H1 (cell line): ENCODE data around the gene CDHR2. TPM values are rescaled to one million over a fixed set of nuclear protein-coding genes. Genes with fewer than 3 reads are reported as not detected.

Experiments used
- CTCF ChIA-PET: fragments of 300-600 bp; sonication (Branson Sonifier 250); formaldehyde crosslinking; loops from one replicate; lab custom pipeline; 2021; ENCODE audit not compliant: partially characterized antibody; lab: Charles Lee
- POLR2A ChIA-PET: fragments of 300-600 bp; sonication (Branson Sonifier 250); formaldehyde crosslinking; loops from one replicate; lab custom pipeline; 2021; ENCODE audit warnings: inconsistent platforms; ENCODE audit not compliant: partially characterized antibody; lab: Charles Lee
- DNase-seq, 2 experiments: peaks; one replicate each; pipeline versions ENCODE4 v3.0.0 to v3.0.0-alpha.2; 2010 to 2022; ENCODE audit warnings: low spot score in 2 of 2, low read depth in 1 of 2, mixed read lengths in 1 of 2
- FAIRE-seq: peaks from 2 replicates; lab custom pipeline; 2011; peaks lifted over from hg19 to GRCh38; lab: Jason Lieb, UNC
- H2AFZ ChIP-seq: 2 replicates; pipeline ENCODE4 v1.8.1; 2012; ENCODE audit warnings: low read length, inconsistent platforms
- H2AK5ac ChIP-seq: 2 replicates; pipeline ENCODE4 v1.6.1; 2013; ENCODE audit warnings: low read depth, low read length
- H2BK120ac ChIP-seq: replicated peaks from 2 replicates; pipeline ENCODE3; 2013; ENCODE audit warnings: low read depth, low read length, inconsistent platforms
- H2BK12ac ChIP-seq: 2 replicates; pipeline ENCODE4 v1.6.1; 2013; ENCODE audit warnings: low read depth, low read length
- H2BK15ac ChIP-seq: 2 replicates; pipeline ENCODE4 v1.6.1; 2013; ENCODE audit warnings: low read length
- H2BK20ac ChIP-seq: 2 replicates; pipeline ENCODE4 v1.6.1; 2013; ENCODE audit warnings: low read length
- H2BK5ac ChIP-seq: 2 replicates; pipeline ENCODE4 v1.6.1; 2013; ENCODE audit warnings: low read depth, low read length
- H3K14ac ChIP-seq: 2 replicates; pipeline ENCODE4 v1.6.1; 2013; ENCODE audit warnings: inconsistent platforms; ENCODE audit not compliant: insufficient read length
- H3K18ac ChIP-seq: 2 replicates; pipeline ENCODE4 v1.6.1; 2013; ENCODE audit warnings: low read length; ENCODE audit errors: extremely low read depth
- H3K23ac ChIP-seq: 2 replicates; pipeline ENCODE4 v1.6.1; 2013; ENCODE audit warnings: inconsistent platforms; ENCODE audit not compliant: insufficient read length
- H3K23me2 ChIP-seq: 2 replicates; pipeline ENCODE4 v1.6.1; 2013; ENCODE audit warnings: low read depth, low read length
- H3K27ac ChIP-seq: 2 replicates; pipeline ENCODE4 v1.6.1; 2011; ENCODE audit warnings: low read depth, low read length, inconsistent platforms
- H3K27me3 ChIP-seq, 4 experiments: replicated peaks in 1 of 4; 1 replicate in 1 of 4; 2 replicates in 3 of 4; pipeline versions ENCODE4 v1.6.1 to v1.8.1; 2011 to 2013; ENCODE audit warnings: low read length in 3 of 4, mild to moderate bottlenecking in 3 of 4, inconsistent platforms in 2 of 4, mixed read lengths in 2 of 4, moderate library complexity in 1 of 4; ENCODE audit not compliant: control insufficient read depth in 3 of 4, insufficient read depth in 3 of 4; ENCODE audit errors: extremely low read depth in 1 of 4
- H3K36me3 ChIP-seq, 4 experiments: 2 replicates each; pipeline versions ENCODE4 v1.6.1 to v1.8.1; 2011 to 2013; ENCODE audit warnings: mild to moderate bottlenecking in 4 of 4, low read length in 3 of 4, moderate library complexity in 2 of 4, control low read depth in 1 of 4, inconsistent platforms in 1 of 4; ENCODE audit not compliant: insufficient read depth in 4 of 4, control insufficient read depth in 2 of 4
- H3K4ac ChIP-seq: replicated peaks from 2 replicates; pipeline ENCODE3; 2013; ENCODE audit warnings: low read length, low read depth, mixed read lengths, inconsistent platforms; ENCODE audit not compliant: insufficient read length
- H3K4me1 ChIP-seq, 4 experiments: replicated peaks in 1 of 4; 1 replicate in 1 of 4; 2 replicates in 3 of 4; pipeline versions ENCODE4 v1.6.1 to v1.8.1; 2011 to 2013; ENCODE audit warnings: low read length in 3 of 4, inconsistent platforms in 2 of 4, mixed read lengths in 1 of 4; ENCODE audit not compliant: insufficient read depth in 4 of 4, control insufficient read depth in 3 of 4
- H3K4me2 ChIP-seq, 2 experiments: 2 replicates each; pipeline versions ENCODE4 v1.6.1 to v1.8.1; 2011 to 2013; ENCODE audit warnings: low read depth in 2 of 2, low read length in 2 of 2, control low read depth in 1 of 2, inconsistent platforms in 1 of 2, mild to moderate bottlenecking in 1 of 2; ENCODE audit not compliant: insufficient read depth in 1 of 2
- H3K4me3 ChIP-seq, 4 experiments: fragments of 200-600, 300-600 bp in 1 of 4; sonication (generic), shearing (Covaris generic), sonication (Bioruptor Twin) in 1 of 4; 2 replicates each; pipeline versions ENCODE4 v1.5.1 to v1.8.1; 2011 to 2016; ENCODE audit warnings: low read length in 4 of 4, low read depth in 3 of 4, control low read depth in 2 of 4, inconsistent platforms in 2 of 4, mild to moderate bottlenecking in 2 of 4, mixed read lengths in 1 of 4, moderate library complexity in 1 of 4; ENCODE audit not compliant: insufficient read depth in 2 of 4; ENCODE audit errors: extremely low read depth in 1 of 4
- H3K56ac ChIP-seq: replicated peaks from 2 replicates; pipeline ENCODE3; 2013; ENCODE audit warnings: low read depth, mild to moderate bottlenecking, mixed read lengths, low read length, inconsistent platforms; ENCODE audit not compliant: insufficient read length
- H3K79me1 ChIP-seq: 2 replicates; pipeline ENCODE4 v1.6.1; 2013; ENCODE audit warnings: low read depth, low read length, control low read depth
- H3K79me2 ChIP-seq, 2 experiments: 2 replicates each; pipeline versions ENCODE4 v1.6.1 to v1.8.1; 2012 to 2013; ENCODE audit warnings: low read length in 2 of 2, mild to moderate bottlenecking in 2 of 2, inconsistent platforms in 1 of 2; ENCODE audit not compliant: insufficient read depth in 2 of 2, control insufficient read depth in 1 of 2
- H3K9ac ChIP-seq, 4 experiments: replicated peaks in 1 of 4; 1 replicate in 1 of 4; 2 replicates in 3 of 4; pipeline versions ENCODE4 v1.6.1 to v1.8.1; 2011 to 2013; ENCODE audit warnings: low read depth in 3 of 4, low read length in 3 of 4, control low read depth in 2 of 4, mild to moderate bottlenecking in 2 of 4, moderate library complexity in 2 of 4, inconsistent platforms in 1 of 4; ENCODE audit errors: extremely low read depth in 1 of 4
- H3K9me3 ChIP-seq, 2 experiments: 2 replicates each; pipeline versions ENCODE4 v1.6.1 to v1.8.1; 2012 to 2013; ENCODE audit warnings: mild to moderate bottlenecking in 2 of 2, moderate library complexity in 2 of 2, control low read depth in 1 of 2, inconsistent platforms in 1 of 2, low read depth in 1 of 2, low read length in 1 of 2, mixed read lengths in 1 of 2; ENCODE audit not compliant: insufficient read depth in 2 of 2
- H4K20me1 ChIP-seq, 2 experiments: replicated peaks in 1 of 2; 2 replicates each; pipeline versions ENCODE3 to v1.8.1; 2011 to 2013; ENCODE audit warnings: inconsistent platforms in 2 of 2, low read length in 2 of 2, mild to moderate bottlenecking in 1 of 2; ENCODE audit not compliant: insufficient read depth in 2 of 2, control insufficient read depth in 1 of 2
- H4K5ac ChIP-seq: 2 replicates; pipeline ENCODE4 v1.6.1; 2013; ENCODE audit warnings: low read length, low read depth, mixed read lengths, inconsistent platforms; ENCODE audit not compliant: insufficient read length
- H4K8ac ChIP-seq: 2 replicates; pipeline ENCODE4 v1.8.0; 2013; ENCODE audit warnings: mild to moderate bottlenecking, moderate library complexity, low read length, inconsistent platforms; ENCODE audit not compliant: insufficient read depth; ENCODE audit errors: extremely low read depth
- H4K91ac ChIP-seq: replicated peaks from 2 replicates; pipeline ENCODE3; 2013; ENCODE audit warnings: low read length, mixed read lengths, inconsistent platforms; ENCODE audit not compliant: insufficient read length
- CBX5 ChIP-seq: fragments of 300-800, 300-1000 bp; sonication (generic); IDR thresholded peaks from 2 replicates; pipeline ENCODE4 v1.7.1; 2016; ENCODE audit warnings: antibody characterized with exemption, low read length, low read depth
- CHD2 ChIP-seq: IDR thresholded peaks from 2 replicates; pipeline ENCODE4 v1.6.1; 2012; ENCODE audit warnings: low read length, improper control_type of control experiment
- KDM4A ChIP-seq: IDR thresholded peaks from one replicate; pipeline ENCODE4 v1.7.1; 2012; ENCODE audit warnings: low read depth, mild to moderate bottlenecking, moderate library complexity, low read length, inconsistent platforms; ENCODE audit not compliant: severe bottlenecking
- KDM5A ChIP-seq: fragments of 200-600 bp; IDR thresholded peaks from 2 replicates; pipeline ENCODE4 v1.7.1; 2012; ENCODE audit warnings: mild to moderate bottlenecking, low read length, inconsistent platforms, mixed read lengths
- POLR2A ChIP-seq, 2 experiments: IDR thresholded peaks; 1 replicate in 1 of 2; 2 replicates in 1 of 2; pipeline ENCODE4 v1.6.1; 2011; ENCODE audit warnings: low read depth in 2 of 2, low read length in 2 of 2, mild to moderate bottlenecking in 2 of 2; ENCODE audit errors: control extremely low read depth in 1 of 2
- POLR2AphosphoS5 ChIP-seq: IDR thresholded peaks from 2 replicates; pipeline ENCODE4 v1.6.1; 2011; ENCODE audit warnings: low read depth, low read length
- RAD21 ChIP-seq, 2 experiments: IDR thresholded peaks in 1 of 2; conservative IDR thresholded peaks in 1 of 2; 2 replicates each; pipeline ENCODE4 v1.6.1; 2011; ENCODE audit warnings: low read depth in 2 of 2, low read length in 2 of 2, improper control_type of control experiment in 1 of 2, inconsistent platforms in 1 of 2, mild to moderate bottlenecking in 1 of 2, moderate library complexity in 1 of 2
- TBP ChIP-seq: IDR thresholded peaks from 2 replicates; pipeline ENCODE4 v1.6.1; 2011; ENCODE audit warnings: low read depth, low read length, improper control_type of control experiment
- WGBS, 2 experiments: shearing (Covaris generic) in 1 of 2; methylation state at CpG; one replicate each; pipeline versions ENCODE4 v1.1.6 to v1.1.7; 2013 to 2015; ENCODE audit warnings: low lambda C conversion rate in 2 of 2, mixed read lengths in 2 of 2, inconsistent platforms in 1 of 2, low coverage in 1 of 2, missing lambda C conversion rate in 1 of 2; ENCODE audit not compliant: insufficient replicate concordance in 2 of 2, insufficient coverage in 1 of 2, insufficient read length in 1 of 2; ENCODE audit errors: extremely low coverage in 1 of 2, missing lambda C conversion rate in 1 of 2; 5-methylcytosine and 5-hydroxymethylcytosine counted together
- polyA plus RNA-seq, 7 experiments: library from polyadenylated mRNA; depleted of rRNA in 3 of 7; stranded (reverse) in 5 of 7; unstranded in 2 of 7; fragments of >200 nt in 5 of 7; fragments of 200-250 nt in 2 of 7; gene quantifications; 1 replicate in 5 of 7; 2 replicates in 1 of 7; 4 replicates in 1 of 7; pipeline versions ENCODE4 v1.2.1 to v1.2.3, GENCODE V29; 2011 to 2013; ENCODE audit warnings: missing spikeins in 2 of 7, mixed read lengths in 2 of 7
- total RNA-seq: library from RNA; stranded (reverse); fragmentation: NEBNext Ultra II Directional; extraction: Animal tissue kit (Norgen Biotek cat#: 25700); gene quantifications from 2 replicates; pipeline ENCODE4 v1.2.1, GENCODE V29; 2021

The CDHR2 gene
- total and polyA plus RNA-seq, 2 of the 8 experiments (the other 6 are each of a cell fraction or from before 2014, with no cell fraction given) = 0.02 to 0.43 TPM

- no peak for TF ChIP-seq CBX5
- TF ChIP-seq KDM4A = no peak
- no peak for TF ChIP-seq CHD2
- no peak for TF ChIP-seq TBP
- TF ChIP-seq KDM5A = no peak
- TF ChIP-seq POLR2AphosphoS5 = no peak
- no peak for TF ChIP-seq POLR2A (IDR thresholded peaks at IDR 0.05; ENCODE audit: control extremely low read depth in 1 of 2, low read depth in 2 of 2, low read length in 2 of 2)
- no peak for TF ChIP-seq RAD21 (IDR thresholded peaks at IDR 0.05 in 1 of 2, conservative IDR thresholded peaks at IDR 0.05 in 1 of 2; ENCODE audit: low read depth in 2 of 2, low read length in 2 of 2)
- H3K23me2 ChIP-seq = no peaks in the 10 kb centered on the region; the same call in 1 of the 2 replicates
- no peak overlapping the region for H2AK5ac ChIP-seq
- no peak overlapping the region for H2BK120ac ChIP-seq
- H2BK15ac ChIP-seq = no peak overlapping the region
- no peak overlapping the region for H2BK20ac ChIP-seq
- H3K27me3 ChIP-seq = no peaks in the 10 kb centered on the region
- ChIA-PET CTCF (interaction anchor here (1.2 to 3.3 kb wide), 3 partner anchors 20 to 49 kb away, joined by 4 to 16 read pairs (median 4); partner anchors contain the start of gene RNF44), POLR2A (interaction anchor here (0.7 to 1.6 kb wide), 5 partner anchors 14 to 175 kb away, joined by 3 to 5 read pairs (median 4); partner anchors contain the start of gene RNF44)
- no peaks in the 10 kb centered on the region for H3K79me2 ChIP-seq
- no peaks in the 10 kb centered on the region for H3K9me3 ChIP-seq
- H3K36me3 ChIP-seq = no peaks in the 10 kb centered on the region
- no peak overlapping the region for H3K23ac ChIP-seq
- no peaks in the 10 kb centered on the region for H4K20me1 ChIP-seq
- H4K91ac ChIP-seq = no peak overlapping the region
- FAIRE-seq (no peak), DNase-seq (no peak)
- H4K8ac ChIP-seq = no peak overlapping the region
- no peak overlapping the region for H3K56ac ChIP-seq
- H2AFZ ChIP-seq = no peak overlapping the region
- H2BK5ac ChIP-seq = no peak overlapping the region
- H3K27ac ChIP-seq = no peak overlapping the region
- H2BK12ac ChIP-seq = no peak overlapping the region
- no peak overlapping the region for H3K4me3 ChIP-seq
- whole genome bisulfite sequencing, 2 experiments = 96% methylated on average over 12 of the region's 13 CpGs; no CpG with 5 or more reads in 1 of the 2 experiments
- no peak overlapping the region for H3K18ac ChIP-seq
- no peak overlapping the region for H3K4me2 ChIP-seq
- H3K14ac ChIP-seq = no peak overlapping the region
- H3K4ac ChIP-seq = no peak overlapping the region
- H3K4me1 ChIP-seq = peaks cover 0 to 11% (median 5%) of the 10 kb centered on the region in 4 experiments; a peak in 5 of 7 replicates
- H3K9ac ChIP-seq = no peak overlapping the region
- H3K79me1 ChIP-seq = no peaks in the 10 kb centered on the region
- no peak overlapping the region for H4K5ac ChIP-seq
These were observed 8.7 kb downstream of the CDHR2 start for GRCh38 chr5:176557846-176558245.
